Fibroblast of skin of left biceps (primary cell): ENCODE results near the gene MFSD1.

Experiments
- DNase-seq, 2 experiments: peaks; one replicate each; pipeline ENCODE4 v3.0.0-alpha.2; 2013; ENCODE audit warnings: low read depth in 2 of 2

The MFSD1 gene

DNA sequence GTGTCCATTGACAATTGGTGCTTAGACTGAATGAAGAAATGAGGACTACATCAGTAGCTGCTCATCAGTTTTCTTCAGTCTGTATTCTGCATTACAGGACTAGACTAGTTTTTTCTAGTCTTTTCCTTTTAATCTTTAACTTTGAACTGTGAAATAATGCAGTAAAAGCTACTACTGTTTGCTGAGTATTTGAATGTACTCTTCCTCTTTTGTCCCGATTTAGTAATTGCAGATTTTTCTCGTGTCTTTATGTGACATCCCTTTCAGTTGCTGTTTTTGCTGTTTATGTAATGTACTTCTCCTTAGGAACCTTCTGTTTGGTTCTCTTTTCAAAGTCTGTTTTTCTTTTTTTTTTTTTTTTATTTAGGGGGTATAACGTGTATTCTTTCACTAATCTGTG, 17.4 kb downstream of the MFSD1 start:
- DNase-seq: no peak

DNA sequence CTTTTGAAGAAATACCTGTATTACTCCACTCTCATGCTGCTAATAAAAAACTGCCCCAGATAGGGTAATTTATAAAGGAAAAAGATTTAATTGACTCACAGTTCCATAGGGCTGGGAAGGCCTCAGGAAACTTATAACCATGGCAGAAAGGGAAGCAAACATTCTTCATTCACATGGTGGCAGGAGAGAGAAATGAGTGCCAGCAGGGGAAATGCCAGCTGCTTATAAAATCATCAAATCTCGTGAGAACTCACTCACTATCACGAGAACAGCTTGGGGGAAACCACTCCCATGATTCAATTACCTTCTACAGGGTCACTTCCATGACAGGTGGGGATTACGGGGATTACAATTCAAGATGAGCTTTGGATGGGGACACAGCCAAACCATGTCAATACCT, 18.7 kb downstream of the MFSD1 start:
- no peak for DNase-seq

DNA sequence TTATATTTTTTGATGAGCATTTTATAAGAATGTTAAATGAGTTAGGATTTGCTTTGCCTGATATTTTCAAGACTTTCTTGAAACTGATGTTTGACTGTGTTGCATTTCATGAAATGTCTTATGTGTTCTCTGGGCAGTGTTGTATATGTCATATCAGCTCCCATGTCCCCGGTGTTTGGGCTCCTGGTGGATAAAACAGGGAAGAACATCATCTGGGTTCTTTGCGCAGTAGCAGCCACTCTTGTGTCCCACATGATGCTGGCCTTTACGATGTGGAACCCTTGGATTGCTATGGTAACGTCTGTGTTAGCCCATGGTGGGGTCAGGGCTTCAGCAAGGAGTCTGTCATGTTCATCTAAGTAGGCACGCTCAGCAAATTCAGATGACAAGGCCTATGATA, 20.0 kb downstream of the MFSD1 start:
- no peak for DNase-seq

DNA sequence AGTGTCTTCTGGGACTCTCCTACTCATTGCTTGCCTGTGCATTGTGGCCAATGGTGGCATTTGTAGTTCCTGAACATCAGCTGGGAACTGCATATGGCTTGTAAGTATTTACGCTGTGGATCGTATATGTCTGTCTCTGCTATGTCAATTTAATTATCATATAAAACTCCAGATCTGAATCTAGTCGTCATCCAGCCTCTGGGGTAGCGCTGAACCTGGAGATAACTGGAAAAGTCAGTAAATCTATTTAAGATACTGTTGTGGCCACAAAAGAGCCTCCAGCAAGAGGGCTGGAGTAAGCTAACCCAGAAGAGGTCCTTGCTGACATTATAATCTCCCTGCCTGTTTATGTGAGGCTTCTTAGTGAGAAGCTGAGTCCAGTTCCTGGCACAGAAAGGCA, 21.6 kb downstream of the MFSD1 start:
- DNase-seq: no peak

DNA sequence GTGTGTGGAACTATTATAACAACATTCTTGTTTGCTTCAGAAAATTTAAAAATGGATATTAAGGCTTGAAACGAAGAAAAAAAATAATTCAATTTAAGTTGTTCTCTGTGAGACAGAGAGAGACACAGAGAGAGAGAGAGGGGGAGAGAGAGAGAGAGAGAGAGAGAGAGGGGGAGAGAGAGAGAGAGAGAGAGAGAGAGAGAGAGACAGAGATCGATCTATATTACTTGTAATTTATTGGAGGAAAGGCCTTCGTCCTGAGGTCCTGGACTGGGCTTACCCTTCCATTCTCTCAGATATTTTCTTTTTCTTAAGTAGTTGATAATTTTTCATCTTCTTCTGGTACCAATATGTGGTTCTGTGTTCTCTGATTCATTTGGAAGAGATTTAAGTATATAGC, 25.9 kb downstream of the MFSD1 start:
- no peak for DNase-seq

DNA sequence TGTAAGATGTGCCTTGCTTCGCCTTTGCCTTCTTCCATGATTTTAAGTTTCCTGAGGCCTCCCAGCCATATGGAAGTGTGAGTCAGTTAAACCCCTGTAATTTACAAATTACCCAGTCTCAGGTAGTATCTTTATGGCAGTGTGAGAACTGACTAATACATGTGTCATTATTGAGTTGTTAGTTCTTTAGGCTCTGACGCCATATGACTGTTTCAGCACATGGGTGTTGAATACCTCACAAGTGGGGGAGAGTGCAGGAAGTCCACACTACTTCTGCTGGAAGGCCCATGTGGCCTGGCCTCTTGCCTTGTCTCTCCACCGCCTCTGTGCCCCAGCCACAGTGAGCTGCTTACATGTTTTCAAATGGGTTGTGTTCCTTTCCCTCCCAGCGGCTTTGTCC, 28.5 kb downstream of the MFSD1 start:
- DNase-seq: no peak

DNA sequence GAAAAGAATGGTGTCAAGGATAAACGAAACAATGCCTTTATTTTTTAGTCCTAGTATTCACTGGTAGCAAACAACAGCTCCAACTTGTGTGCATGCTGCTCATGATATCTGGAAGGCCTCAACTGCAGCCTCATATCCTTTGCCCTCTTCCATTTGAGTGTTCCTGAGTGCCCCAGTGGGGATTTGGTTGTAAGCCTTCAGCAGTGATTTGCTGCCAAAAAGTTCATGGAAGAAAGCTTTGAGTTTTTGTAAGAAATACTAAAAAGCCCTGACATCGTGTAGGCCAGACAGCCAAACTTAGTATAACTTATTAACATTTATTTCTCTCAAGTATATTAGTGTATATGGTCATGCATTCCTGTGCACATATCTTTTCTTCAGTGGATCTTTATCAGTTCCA, 30.0 kb downstream of the MFSD1 start:
- DNase-seq: no peak

DNA sequence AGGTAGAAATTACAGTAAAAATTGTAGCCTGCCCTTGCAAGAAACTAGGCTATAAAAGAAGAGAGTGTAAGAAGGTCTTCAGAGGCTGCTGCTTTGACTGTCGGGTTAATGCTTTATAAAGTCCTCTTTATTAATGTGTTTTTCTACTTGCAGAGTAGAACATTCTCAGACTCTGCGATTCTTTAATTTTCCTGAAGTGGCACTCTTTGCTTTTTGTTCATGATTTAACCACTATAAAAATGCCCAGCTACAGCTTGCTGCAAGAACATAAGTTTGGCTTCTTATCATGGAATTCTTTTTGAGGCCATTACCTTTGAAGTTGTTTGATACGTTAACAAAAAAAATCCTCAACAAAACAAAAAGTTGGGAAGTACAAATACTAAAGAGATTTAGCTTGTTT, 33.8 kb downstream of the MFSD1 start:
- DNase-seq: no peak

DNA sequence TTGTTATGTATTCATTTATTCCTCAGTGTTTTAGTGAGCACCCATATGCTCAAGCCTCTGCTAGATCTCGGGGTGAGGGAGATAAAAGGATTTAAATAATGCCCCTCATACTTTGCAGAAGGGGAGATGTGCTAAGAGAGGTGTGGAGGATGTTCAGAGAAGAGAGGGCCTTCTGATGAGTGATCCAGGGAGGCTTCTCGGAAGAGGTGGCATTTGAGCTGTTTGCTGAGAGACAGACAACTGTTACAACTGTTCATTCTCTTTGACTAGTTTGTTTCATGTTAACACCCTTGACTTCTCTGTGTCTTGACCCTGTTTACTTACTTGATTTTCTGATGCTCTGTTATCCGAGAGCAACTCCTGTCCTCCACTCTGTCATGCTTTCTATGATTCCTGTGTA, 34.5 kb downstream of the MFSD1 start:
- no peak for DNase-seq

DNA sequence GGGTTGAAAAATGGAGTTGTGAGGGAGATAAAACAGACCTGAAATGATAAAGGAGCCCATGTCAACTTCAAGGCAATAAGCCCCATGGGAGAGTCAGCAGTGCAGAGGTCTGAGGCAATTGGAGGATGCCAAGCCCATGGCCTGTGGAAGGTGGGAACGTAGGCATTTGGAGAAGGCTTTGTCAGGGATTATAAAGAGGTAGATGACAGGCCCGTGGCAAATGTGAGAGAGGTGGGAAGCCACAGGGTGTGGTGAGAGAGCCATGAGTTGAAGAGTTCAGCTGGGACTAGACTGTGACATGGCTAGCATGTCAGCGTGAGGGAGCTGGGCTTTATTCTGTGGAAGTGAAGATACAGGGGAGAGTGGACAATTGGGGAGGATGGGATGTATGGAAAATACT, 35.4 kb downstream of the MFSD1 start:
- DNase-seq: no peak

DNA sequence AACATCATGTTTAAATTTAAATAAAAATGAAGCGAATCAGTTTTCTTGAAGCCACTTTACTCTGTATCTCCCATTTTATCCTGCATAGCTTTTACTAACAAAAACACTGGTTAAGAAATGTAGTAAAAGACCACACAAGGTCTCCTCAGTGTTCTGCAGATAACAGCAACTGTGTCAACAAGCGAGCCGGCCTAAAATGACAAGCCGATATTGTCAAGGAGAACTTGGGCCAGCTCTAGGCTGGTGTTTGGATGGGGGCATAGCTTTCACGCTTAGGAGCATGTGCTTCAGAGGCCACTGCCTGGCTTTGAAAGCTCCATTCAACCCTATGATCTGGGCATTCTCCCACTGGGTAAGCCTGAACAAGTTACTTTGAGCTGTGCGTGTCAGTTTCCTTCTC, 38.1 kb downstream of the MFSD1 start:
- DNase-seq: no peak

DNA sequence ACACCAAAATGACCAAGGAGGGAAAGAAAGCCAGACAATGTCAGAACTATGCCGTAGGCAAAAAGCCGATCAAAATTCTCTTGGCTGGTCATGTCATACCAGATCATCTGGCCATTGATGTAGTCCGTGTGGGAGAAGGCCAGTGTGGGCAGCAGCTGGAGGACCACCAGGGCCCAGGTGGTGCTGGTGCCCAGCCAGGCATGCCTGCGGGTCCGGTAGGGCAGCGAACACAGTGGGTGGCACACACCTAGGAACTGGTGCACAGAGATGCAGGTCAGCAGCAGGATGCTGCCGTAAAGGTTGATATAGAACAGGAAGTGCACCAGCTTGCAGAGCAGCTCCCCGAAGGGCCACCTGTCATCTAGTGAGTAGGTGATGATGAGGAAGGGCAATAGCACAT, 39.5 kb downstream of the MFSD1 start:
- no peak for DNase-seq

DNA sequence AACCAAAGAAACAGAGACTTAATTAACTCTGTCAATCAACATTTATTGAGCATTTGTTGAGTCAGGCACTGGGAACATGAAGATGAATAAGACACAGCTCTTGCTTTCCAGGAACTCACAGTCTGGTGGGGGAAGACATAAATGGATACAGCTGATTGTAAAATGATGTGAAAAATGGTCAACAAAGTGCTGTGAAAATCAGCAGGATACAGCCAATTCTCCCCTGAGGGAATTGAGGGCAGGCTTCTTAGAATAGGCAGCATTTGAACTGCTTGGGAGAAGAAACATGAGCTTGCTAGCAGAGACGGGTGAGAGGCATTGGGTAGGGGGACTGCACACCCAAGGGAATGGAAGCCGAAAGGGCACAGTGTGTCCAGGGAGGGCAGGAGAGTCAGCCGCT, 41.1 kb downstream of the MFSD1 start:
- no peak for DNase-seq

DNA sequence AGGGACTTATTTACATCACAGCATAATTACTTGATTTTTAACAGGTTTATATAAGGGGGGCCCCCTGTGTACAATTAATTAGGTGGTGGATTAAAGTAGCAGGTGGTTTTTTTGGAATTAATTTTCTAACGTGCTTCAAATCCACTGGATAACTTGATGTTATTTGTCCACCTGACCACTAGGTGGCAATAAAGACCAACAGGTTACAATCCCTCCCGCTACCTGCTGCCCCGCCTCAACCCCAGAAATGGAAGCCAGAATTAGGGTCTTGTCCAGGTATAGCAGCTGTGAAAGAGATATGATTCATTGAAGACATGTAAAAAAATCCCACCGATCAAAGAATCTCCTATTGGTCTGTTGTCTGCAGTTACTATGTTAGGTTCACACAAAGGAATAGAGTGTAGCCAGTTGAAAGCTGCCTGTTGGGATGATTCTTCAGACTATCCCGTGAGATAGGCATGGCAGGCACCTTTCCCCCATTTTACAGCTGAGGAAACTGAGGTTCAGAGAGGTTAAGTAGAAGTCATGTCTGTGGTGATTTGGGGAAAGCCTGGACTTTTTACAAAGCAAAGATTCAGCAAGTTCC, 44.0 kb downstream of the MFSD1 start:
- DNase-seq: no peak

DNA sequence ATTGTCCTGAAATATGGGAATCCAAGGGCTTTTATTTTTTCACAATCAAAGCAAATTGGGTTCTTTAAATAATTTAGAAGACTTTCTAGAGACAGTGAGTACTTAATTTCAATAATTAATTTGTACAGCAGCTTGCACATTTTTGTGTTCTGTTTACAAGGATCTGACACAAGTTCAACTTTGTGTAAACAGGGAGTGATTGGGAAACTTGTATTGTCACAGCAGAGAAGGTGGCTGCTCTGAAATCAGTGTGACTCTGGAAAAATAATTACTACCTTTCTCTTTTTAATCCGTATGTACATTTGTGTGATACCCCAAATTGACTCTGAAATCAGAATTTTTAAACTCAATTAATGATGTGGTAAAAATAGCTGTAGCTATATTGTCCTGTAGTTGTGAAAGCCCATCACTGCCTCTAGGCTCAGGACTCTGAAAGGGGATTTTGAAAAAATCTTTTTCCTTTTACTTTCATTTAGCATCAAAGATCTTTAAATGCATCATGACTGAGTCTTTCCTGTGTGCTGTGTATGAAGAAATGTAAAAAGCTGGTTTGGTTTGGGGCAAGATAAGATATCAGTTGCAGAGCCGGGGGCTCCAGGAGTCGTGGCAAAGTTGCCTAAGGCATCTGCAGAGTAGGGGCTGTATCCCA, 45.1 kb downstream of the MFSD1 start:
- no peak for DNase-seq

DNA sequence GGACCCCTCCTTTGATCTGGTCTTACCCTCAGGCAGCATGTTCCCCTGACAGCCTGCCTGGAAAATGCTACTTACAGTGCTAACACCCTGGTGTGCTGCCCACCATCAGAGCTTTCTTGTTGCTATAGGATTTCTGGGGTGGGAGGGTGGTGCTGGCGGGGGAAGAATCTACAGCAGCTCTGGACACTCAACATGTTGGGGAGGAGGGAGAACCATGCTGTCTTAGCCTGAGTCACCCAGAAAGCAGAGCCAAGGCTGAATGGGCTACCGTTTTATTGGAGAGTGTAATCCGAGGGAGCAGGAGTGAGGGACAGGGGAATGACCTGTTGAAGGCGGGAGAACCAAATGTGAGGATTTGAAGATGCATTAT, 45.6 kb downstream of the MFSD1 start:
- no peak for DNase-seq

DNA sequence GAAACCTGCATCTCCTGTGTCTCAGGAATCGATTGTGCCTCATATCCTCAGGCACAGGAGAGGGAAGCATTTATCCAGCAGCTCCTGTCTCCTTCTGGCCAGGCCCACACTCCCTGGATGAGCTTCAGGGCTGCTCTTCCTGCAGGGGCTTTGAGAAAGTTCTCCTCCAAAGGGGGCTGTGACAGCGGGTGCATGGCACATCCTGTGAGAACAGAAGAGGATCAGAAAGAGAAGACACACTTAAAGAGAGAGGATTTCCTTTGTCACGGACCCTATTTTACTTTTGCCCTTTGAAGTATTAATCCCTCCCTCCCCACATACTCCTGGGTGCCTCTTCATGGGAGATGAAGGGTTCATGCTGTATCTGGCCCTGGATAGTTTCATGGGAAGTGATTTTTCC, 46.0 kb downstream of the MFSD1 start:
- DNase-seq: no peak

DNA sequence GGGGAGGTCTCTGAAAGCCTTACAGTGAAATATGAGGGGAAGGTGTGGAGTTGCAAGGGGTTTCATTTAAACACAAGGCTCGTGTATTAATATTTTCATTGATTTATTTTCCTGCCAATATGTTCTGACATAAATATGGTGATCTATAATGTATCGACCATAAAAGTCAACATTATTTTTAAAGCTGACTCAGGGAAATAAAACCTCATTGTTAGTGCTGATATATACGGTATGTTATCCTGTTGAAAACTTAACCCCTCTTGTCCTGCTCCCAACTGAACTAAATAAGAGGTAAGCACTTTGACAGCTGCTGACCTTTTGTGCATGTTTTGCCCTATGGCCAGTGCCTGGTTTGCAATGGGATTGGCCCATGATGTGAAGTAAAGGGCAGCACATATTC, 47.9 kb downstream of the MFSD1 start:
- no peak for DNase-seq

DNA sequence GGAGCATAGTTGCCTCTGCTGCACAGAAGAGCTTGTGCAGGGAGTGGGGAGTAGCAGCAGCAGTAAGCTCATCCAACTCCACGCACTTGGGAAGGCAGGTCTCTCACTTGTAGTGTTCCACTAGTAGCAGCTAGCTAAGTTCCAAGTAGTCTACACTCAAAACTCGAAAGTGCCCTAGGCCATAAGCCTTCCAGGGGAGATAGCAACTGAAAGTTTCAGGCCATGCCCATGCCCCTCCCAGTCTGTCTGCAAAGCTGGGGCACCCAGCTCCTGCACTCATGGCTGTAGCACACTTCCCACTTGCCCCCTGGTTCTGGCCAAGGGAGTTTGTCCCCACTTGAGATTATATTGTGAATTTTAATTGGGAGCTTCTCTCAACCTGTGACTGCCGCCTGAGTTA, 57.5 kb downstream of the MFSD1 start:
- no peak for DNase-seq

DNA sequence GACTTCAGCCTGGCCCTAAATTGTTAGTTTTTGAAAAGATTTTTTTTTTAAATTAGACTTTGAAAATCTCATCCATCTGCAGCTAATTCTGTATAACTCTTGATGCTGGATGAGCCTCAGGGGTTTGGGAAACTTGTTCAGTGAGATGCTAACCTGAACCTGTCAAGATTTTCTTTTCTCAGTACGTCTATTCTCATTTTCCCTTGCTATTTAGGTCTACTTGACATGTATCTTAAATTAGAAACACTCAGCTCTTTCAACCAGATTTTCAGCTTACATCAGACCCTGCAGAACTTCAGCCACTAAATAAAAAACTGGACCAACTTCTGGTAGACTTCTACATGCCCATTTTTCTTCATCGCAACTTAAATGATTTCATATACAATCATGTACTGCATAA, 61.4 kb downstream of the MFSD1 start:
- no peak for DNase-seq

DNA sequence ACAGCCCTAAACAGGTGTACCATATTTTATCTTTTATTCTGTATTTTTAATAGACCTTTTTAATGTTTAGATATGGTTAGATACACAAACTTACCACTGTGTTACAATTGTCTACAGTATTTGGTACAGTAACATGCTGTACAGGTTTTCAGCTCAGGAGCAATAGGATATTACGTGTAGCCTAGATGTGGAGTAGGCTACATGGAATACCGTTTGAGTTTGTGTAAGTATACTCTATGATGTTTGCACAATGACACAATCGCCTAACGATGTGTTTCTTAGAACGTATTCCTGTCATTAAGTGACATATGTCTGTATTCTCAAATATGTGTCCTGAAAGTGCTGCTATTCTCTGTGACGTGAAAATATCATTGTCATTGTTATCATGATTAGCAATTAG, 62.6 kb downstream of the MFSD1 start:
- DNase-seq: no peak

DNA sequence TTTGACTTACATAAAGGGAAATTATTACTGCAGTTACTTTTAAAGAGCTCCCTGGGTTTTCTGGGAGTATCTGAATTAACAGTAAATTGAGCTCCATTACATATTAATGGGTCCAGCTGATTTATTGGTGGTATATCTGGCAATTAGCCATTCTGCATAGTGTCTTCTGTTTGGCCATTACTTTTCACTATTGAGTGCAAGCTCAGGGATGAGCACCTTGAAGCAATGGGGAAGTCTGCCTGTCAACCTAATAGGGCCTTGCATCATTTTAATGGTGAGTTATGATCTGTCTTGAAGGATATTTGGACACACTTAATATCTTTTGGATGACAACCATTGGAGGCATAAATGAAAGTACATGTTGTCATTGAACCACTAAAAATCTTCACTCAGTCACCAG, 73.8 kb downstream of the MFSD1 start:
- no peak for DNase-seq
